H1 (cell line): ENCODE measurements around the gene RMND5A. TPM values are rescaled to one million over a fixed set of nuclear protein-coding genes. Genes with fewer than 3 reads are reported as not detected.

Experiments used
- MAFK ChIP-seq: IDR thresholded peaks from 2 replicates; pipeline ENCODE4 v1.6.1; 2012; ENCODE audit warnings: low read depth, mild to moderate bottlenecking, improper control_type of control experiment, low read length
- SRF ChIP-seq: IDR thresholded peaks from 2 replicates; pipeline ENCODE4 v1.6.1; 2011; ENCODE audit warnings: mild to moderate bottlenecking, low read depth, low read length, moderate library complexity
- polyA plus RNA-seq, 7 experiments: library from polyadenylated mRNA; depleted of rRNA in 3 of 7; stranded (reverse) in 5 of 7; unstranded in 2 of 7; fragments of >200 nt in 5 of 7; fragments of 200-250 nt in 2 of 7; gene quantifications; 1 replicate in 5 of 7; 2 replicates in 1 of 7; 4 replicates in 1 of 7; pipeline versions ENCODE4 v1.2.1 to v1.2.3, GENCODE V29; 2011 to 2013; ENCODE audit warnings: missing spikeins in 2 of 7, mixed read lengths in 2 of 7
- total RNA-seq: library from RNA; stranded (reverse); fragmentation: NEBNext Ultra II Directional; extraction: Animal tissue kit (Norgen Biotek cat#: 25700); gene quantifications from 2 replicates; pipeline ENCODE4 v1.2.1, GENCODE V29; 2021

The RMND5A gene
- total and polyA plus RNA-seq, 2 of the 8 experiments (the other 6 are each of a cell fraction or from before 2014, with no cell fraction given): 21.0 to 66.2 TPM

DNA sequence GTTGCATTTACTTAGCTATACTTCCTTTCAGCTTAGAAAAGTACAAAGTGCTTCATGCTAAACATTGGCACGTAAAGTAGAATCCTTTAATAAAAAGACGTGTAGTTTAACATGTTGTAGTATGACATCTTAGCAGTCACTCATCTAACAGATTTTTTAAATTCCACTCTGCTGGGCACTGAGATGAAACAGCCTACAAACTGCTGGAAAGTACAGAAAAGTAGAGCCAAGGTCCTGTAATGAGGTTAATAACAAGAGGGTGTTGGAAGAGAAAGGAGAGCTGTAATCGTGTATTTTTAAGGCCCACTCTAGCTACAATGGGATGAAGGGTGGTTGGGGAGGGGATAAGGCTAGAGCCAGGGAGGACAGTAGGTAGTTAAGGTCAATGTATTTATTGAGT, 59.9 kb downstream of the RMND5A start (continued):
- TF ChIP-seq SRF: no peak
- no peak for TF ChIP-seq MAFK
- TF ChIP-seq, all 59 proteins: peak for 0
